HepG2 (cell line): ENCODE data around the gene TXN2. TPM values are rescaled to one million over a fixed set of nuclear protein-coding genes. Genes with fewer than 3 reads are reported as not detected.

Experiments
- ATF4 ChIP-seq, 2 experiments: fragments of 450-650 bp in 1 of 2; sonication (generic) in 1 of 2; formaldehyde crosslinking; IDR thresholded peaks; 2 replicates each; pipeline versions ENCODE4 v1.5.0 to v1.8.0; 2020 to 2022; ENCODE audit warnings: mild to moderate bottlenecking in 1 of 2, missing genetic modification reagents in 1 of 2
- BHLHE40 ChIP-seq: IDR thresholded peaks from 2 replicates; pipeline ENCODE4 v1.6.1; 2011; ENCODE audit warnings: low read length, improper control_type of control experiment
- BORCS8-MEF2B ChIP-seq: sonication (generic); formaldehyde crosslinking; IDR thresholded peaks from 2 replicates; pipeline ENCODE4 v1.8.0; 2022; ENCODE audit warnings: mild to moderate bottlenecking, missing genetic modification reagents
- CREM ChIP-seq, 2 experiments: sonication (generic) in 1 of 2; formaldehyde crosslinking in 1 of 2; IDR thresholded peaks; 2 replicates each; pipeline versions ENCODE4 v1.4.0 to v1.6.1; 2016 to 2020; ENCODE audit warnings: antibody characterized with exemption in 1 of 2, mild to moderate bottlenecking in 1 of 2, missing genetic modification reagents in 1 of 2
- DRAP1 ChIP-seq: IDR thresholded peaks from 2 replicates; pipeline ENCODE4 v1.6.1; 2016; ENCODE audit warnings: missing genetic modification reagents, missing compliant biosample characterization
- EHMT2 ChIP-seq: fragments of 200-600 bp; sonication (generic); IDR thresholded peaks from 2 replicates; pipeline ENCODE4 v1.7.0; 2017; ENCODE audit warnings: antibody characterized with exemption, low read depth, low read length, borderline replicate concordance
- GLI4 ChIP-seq: sonication (generic); formaldehyde crosslinking; IDR thresholded peaks from 2 replicates; pipeline ENCODE4 v1.5.1; 2020; ENCODE audit warnings: missing genetic modification reagents, mild to moderate bottlenecking, moderate library complexity, borderline replicate concordance
- HHEX ChIP-seq: IDR thresholded peaks from 2 replicates; pipeline ENCODE4 v1.6.1; 2016; ENCODE audit warnings: control low read depth
- HNF1B ChIP-seq: sonication (generic); formaldehyde crosslinking; IDR thresholded peaks from 2 replicates; pipeline ENCODE4 v1.5.1; 2020; ENCODE audit warnings: mild to moderate bottlenecking, moderate library complexity, missing genetic modification reagents
- HNF4A ChIP-seq: sonication (generic); formaldehyde crosslinking; IDR thresholded peaks from 2 replicates; pipeline ENCODE4 v1.4.0; 2020; ENCODE audit warnings: missing genetic modification reagents
- MEIS2 ChIP-seq: sonication (generic); formaldehyde crosslinking; IDR thresholded peaks from 2 replicates; pipeline ENCODE4 v1.9.0; 2021; ENCODE audit warnings: mild to moderate bottlenecking, missing genetic modification reagents
- MTA3 ChIP-seq: sonication (generic); formaldehyde crosslinking; IDR thresholded peaks from 2 replicates; pipeline ENCODE4 v1.4.0; 2020; ENCODE audit warnings: missing genetic modification reagents
- MXD4 ChIP-seq: IDR thresholded peaks from 2 replicates; pipeline ENCODE4 v1.6.1; 2016; ENCODE audit warnings: mild to moderate bottlenecking, missing biosample characterization, missing genetic modification reagents
- NFATC3 ChIP-seq: sonication (generic); formaldehyde crosslinking; IDR thresholded peaks from 2 replicates; pipeline ENCODE4 v1.5.1; 2020; ENCODE audit warnings: mild to moderate bottlenecking, missing genetic modification reagents
- NPAS2 ChIP-seq: sonication (generic); formaldehyde crosslinking; IDR thresholded peaks from 2 replicates; pipeline ENCODE4 v1.8.0; 2022; ENCODE audit warnings: mild to moderate bottlenecking, missing genetic modification reagents, borderline replicate concordance
- POLR2AphosphoS2 ChIP-seq: IDR thresholded peaks from 2 replicates; pipeline ENCODE4 v1.6.1; 2011; ENCODE audit warnings: low read depth, low read length, improper control_type of control experiment
- RXRA ChIP-seq: sonication (generic); formaldehyde crosslinking; IDR thresholded peaks from 2 replicates; pipeline ENCODE4 v1.5.1; 2020; ENCODE audit warnings: missing genetic modification reagents
- SNAPC2 ChIP-seq: sonication (generic); formaldehyde crosslinking; IDR thresholded peaks from 2 replicates; pipeline ENCODE4 v1.8.1; 2022; ENCODE audit warnings: mild to moderate bottlenecking, missing genetic modification reagents
- TAF15 ChIP-seq: fragments of 200-400 bp; formaldehyde crosslinking; IDR thresholded peaks from one replicate; pipeline ENCODE4 v1.6.1; 2018; ENCODE audit warnings: mild to moderate bottlenecking, low read depth, low read length; ENCODE audit not compliant: poor library complexity, severe bottlenecking
- TBP ChIP-seq: sonication (generic); formaldehyde crosslinking; IDR thresholded peaks from 2 replicates; pipeline ENCODE4 v1.5.0; 2020; ENCODE audit warnings: missing genetic modification reagents
- TEF ChIP-seq: sonication (generic); formaldehyde crosslinking; IDR thresholded peaks from 2 replicates; pipeline ENCODE4 v1.5.0; 2020; ENCODE audit warnings: missing genetic modification reagents
- TGIF2 ChIP-seq: IDR thresholded peaks from 2 replicates; pipeline ENCODE4 v1.6.1; 2016; ENCODE audit warnings: control low read depth, missing compliant biosample characterization
- ZFP1 ChIP-seq: IDR thresholded peaks from 2 replicates; pipeline ENCODE4 v1.6.1; 2016
- ZFP62 ChIP-seq: sonication (generic); formaldehyde crosslinking; IDR thresholded peaks from 2 replicates; pipeline ENCODE4 v1.4.0; 2020; ENCODE audit warnings: missing genetic modification reagents
- ZFY ChIP-seq: sonication (generic); formaldehyde crosslinking; IDR thresholded peaks from 2 replicates; pipeline ENCODE4 v1.4.0; 2020; ENCODE audit warnings: missing genetic modification reagents
- ZNF282 ChIP-seq: fragments of 450-650 bp; IDR thresholded peaks from 2 replicates; pipeline ENCODE4 v1.6.1; 2018; ENCODE audit not compliant: partially characterized antibody
- ZNF431 ChIP-seq: sonication (generic); formaldehyde crosslinking; IDR thresholded peaks from 2 replicates; pipeline ENCODE4 v1.9.0; 2022; ENCODE audit warnings: missing genetic modification reagents, low read depth, mild to moderate bottlenecking, borderline replicate concordance
- ZNF441 ChIP-seq: sonication (generic); formaldehyde crosslinking; IDR thresholded peaks from 2 replicates; pipeline ENCODE4 v1.7.0; 2021; ENCODE audit warnings: missing genetic modification reagents, borderline replicate concordance
- ZNF460 ChIP-seq: sonication (generic); formaldehyde crosslinking; IDR thresholded peaks from 2 replicates; pipeline ENCODE4 v1.5.1; 2020; ENCODE audit warnings: missing genetic modification reagents, mild to moderate bottlenecking, borderline replicate concordance
- polyA plus RNA-seq, 8 experiments: library from polyadenylated mRNA; depleted of rRNA in 3 of 8; stranded (reverse) in 7 of 8; unstranded in 1 of 8; fragments of >200 nt; fragmentation: Illumina TruSeq in 4 of 8; extraction: Trizol in 4 of 8; gene quantifications; 2 replicates each; pipeline versions ENCODE4 v1.2.1 to v1.2.3, GENCODE V29; 2011 to 2016; ENCODE audit warnings: low read depth in 4 of 8, missing spikeins in 1 of 8, mixed read lengths in 1 of 8; ENCODE audit not compliant: insufficient read depth in 1 of 8
- total RNA-seq, 5 experiments: library from RNA; depleted of rRNA; stranded (reverse); fragments of >200 nt; fragmentation: Illumina TruSeq; extraction: Trizol; gene quantifications; 2 replicates each; pipeline ENCODE4 v1.2.3, GENCODE V29; 2016; ENCODE audit warnings: low read depth in 1 of 5

Gene TXN2
- total and polyA plus RNA-seq, 2 of the 13 experiments (the other 11 are each of a cell fraction or from before 2014, with no cell fraction given): 41.4 to 109 TPM

- TF ChIP-seq DRAP1 (CRISPR knock-in tag): peak; percentile 52
- TF ChIP-seq NPAS2 (CRISPR knock-in tag): no peak
- TF ChIP-seq GLI4 (CRISPR knock-in tag): no peak
- peak; percentile 54; the same call in 1 of the 2 replicates for TF ChIP-seq TGIF2
- 0 out of 2 replicates have a peak, but pooled peaks have one; percentile 24 for TF ChIP-seq NFATC3
- TF ChIP-seq RXRA (CRISPR knock-in tag): peak; percentile 37; the same call in 1 of the 2 replicates
- peak; percentile 88 for TF ChIP-seq MXD4 (CRISPR knock-in tag)
- no peak for TF ChIP-seq TBP (CRISPR knock-in tag)
- no peak for TF ChIP-seq POLR2AphosphoS2
- peak; percentile 2; the same call in 1 of the 2 replicates for TF ChIP-seq HNF4A (CRISPR knock-in tag)
- TF ChIP-seq BHLHE40: no peak
- no peak for TF ChIP-seq HHEX (CRISPR knock-in tag)
- TF ChIP-seq ZNF431 (CRISPR knock-in tag): no peak; the same call in 1 of the 2 replicates
- TF ChIP-seq MTA3: no peak
- TF ChIP-seq ATF4 (CRISPR knock-in tag; IDR thresholded peaks at IDR 0.05): peak in 1 of 2 experiments; percentile 13; a peak in 1 of 4 replicates
- TF ChIP-seq ZNF460: no peak; the same call in 1 of the 2 replicates
- TF ChIP-seq ZFP1 (CRISPR knock-in tag): 0 out of 2 replicates have a peak, but pooled peaks have one; percentile 16
- TF ChIP-seq ZNF282: no peak
- TF ChIP-seq SNAPC2 (CRISPR knock-in tag): no peak
- peak; percentile 73 for TF ChIP-seq HNF1B (CRISPR knock-in tag)
- peak; percentile 97 for TF ChIP-seq CREM (IDR thresholded peaks at IDR 0.05)
- TF ChIP-seq CREM (CRISPR knock-in tag; IDR thresholded peaks at IDR 0.05): peak; percentile 76
- TF ChIP-seq TEF (CRISPR knock-in tag): no peak
- no peak for TF ChIP-seq EHMT2
- peak; percentile 22 for TF ChIP-seq TAF15
- no peak for TF ChIP-seq ZFP62 (CRISPR knock-in tag)
- peak; percentile 34; the same call in 1 of the 2 replicates for TF ChIP-seq ZFY (CRISPR knock-in tag)
- peak; percentile 82; the same call in 1 of the 2 replicates for TF ChIP-seq MEIS2 (CRISPR knock-in tag)
- TF ChIP-seq BORCS8-MEF2B: peak; percentile 54; the same call in 1 of the 2 replicates
- TF ChIP-seq ZNF441 (CRISPR knock-in tag): no peak
These were observed at the start of gene TXN2 (continued) for GRCh38 chr22:36481393-36482168.
